ENCODE measurements around the gene FAM107A. TPM values are rescaled to one million over a fixed set of nuclear protein-coding genes. Genes with fewer than 3 reads are reported as not detected.

FAM107A gene
- total RNA-seq, 1 donor from 2014 or later, result not detected

DNA sequence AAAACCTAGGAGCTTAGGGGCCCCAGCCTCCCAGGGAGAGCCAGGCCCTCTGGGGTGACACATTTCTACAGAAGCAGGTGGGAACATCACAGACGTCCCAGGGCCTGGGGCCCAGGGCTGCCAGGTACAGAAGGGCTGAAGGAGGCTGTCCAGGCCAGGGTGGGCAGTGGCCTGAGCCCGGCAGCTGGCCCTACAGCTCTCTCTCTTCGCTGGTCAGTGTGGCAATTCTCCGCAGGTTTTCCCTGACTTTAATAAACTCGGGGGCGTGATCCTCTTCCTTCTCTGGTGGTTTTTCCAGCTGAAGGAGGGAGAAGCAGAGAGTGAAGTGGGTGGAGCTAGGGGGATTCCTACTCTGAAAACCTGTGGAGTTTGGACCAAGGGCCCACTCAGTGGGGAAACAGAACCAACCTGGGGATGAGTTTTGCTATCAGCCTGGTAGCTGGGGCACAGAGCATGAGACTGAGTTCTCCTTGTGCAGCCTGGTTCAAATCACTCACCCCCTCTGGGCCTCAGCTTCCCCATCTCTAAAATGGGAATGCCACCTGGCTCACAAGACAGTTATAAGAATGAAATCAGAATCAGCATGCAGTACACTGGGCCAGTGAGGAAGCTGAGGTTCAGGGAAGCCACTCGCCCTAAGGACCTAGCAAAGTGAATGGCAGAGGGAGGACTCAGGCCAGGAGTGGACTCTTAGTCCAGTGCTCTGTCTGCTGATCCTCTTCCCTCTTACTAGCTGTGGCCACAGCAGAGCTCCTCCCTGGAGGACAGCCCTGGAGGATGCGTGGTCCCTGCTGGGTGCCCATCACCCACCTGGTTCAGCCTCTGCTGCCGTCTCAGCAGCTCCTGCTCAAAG lies 10.6 kb downstream of the FAM107A start:
- FAIRE-seq (no peak), DNase-seq (ENCODE audit: low read depth) (no peak)
- H3K27me3 ChIP-seq (ENCODE audit: insufficient read depth, low read length), result no peaks in the 10 kb centered on the region
- Mint-ChIP-seq H3K4me1 (ENCODE audit: low read depth, unreplicated experiment) (peaks cover 28% of the 10 kb centered on the region), H3K27me3 (ENCODE audit: low read depth, unreplicated experiment) (peaks cover 2% of the 10 kb centered on the region), H3K9me3 (ENCODE audit: unreplicated experiment) (no peaks in the 10 kb centered on the region), H3K4me3 (ENCODE audit: unreplicated experiment) (no peak overlapping the region), H3K36me3 (ENCODE audit: low read depth, unreplicated experiment) (peaks cover 1% of the 10 kb centered on the region), H3K27ac (ENCODE audit: unreplicated experiment) (no peak overlapping the region)
- H2AFZ ChIP-seq (ENCODE audit: low read depth, low read length), result no peak overlapping the region
- no peaks in the 10 kb centered on the region for H4K20me1 ChIP-seq (ENCODE audit: insufficient read depth, low read length)
- no peaks in the 10 kb centered on the region for H3K79me2 ChIP-seq (ENCODE audit: insufficient read depth, low read length)
- no peak overlapping the region for H3K9ac ChIP-seq (ENCODE audit: low read length)
- no peaks in the 10 kb centered on the region for H3K36me3 ChIP-seq (ENCODE audit: insufficient read depth, low read length)
- no peak overlapping the region for H3K27ac ChIP-seq (ENCODE audit: low read depth, low read length)
- no peak for TF ChIP-seq EZH2 (IDR thresholded peaks at IDR 0.05; ENCODE audit: insufficient read depth, low read length)
- TF ChIP-seq, protein P1, sequence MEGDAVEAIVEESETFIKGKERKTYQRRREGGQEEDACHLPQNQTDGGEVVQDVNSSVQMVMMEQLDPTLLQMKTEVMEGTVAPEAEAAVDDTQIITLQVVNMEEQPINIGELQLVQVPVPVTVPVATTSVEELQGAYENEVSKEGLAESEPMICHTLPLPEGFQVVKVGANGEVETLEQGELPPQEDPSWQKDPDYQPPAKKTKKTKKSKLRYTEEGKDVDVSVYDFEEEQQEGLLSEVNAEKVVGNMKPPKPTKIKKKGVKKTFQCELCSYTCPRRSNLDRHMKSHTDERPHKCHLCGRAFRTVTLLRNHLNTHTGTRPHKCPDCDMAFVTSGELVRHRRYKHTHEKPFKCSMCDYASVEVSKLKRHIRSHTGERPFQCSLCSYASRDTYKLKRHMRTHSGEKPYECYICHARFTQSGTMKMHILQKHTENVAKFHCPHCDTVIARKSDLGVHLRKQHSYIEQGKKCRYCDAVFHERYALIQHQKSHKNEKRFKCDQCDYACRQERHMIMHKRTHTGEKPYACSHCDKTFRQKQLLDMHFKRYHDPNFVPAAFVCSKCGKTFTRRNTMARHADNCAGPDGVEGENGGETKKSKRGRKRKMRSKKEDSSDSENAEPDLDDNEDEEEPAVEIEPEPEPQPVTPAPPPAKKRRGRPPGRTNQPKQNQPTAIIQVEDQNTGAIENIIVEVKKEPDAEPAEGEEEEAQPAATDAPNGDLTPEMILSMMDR (IDR thresholded peaks at IDR 0.05; ENCODE audit: insufficient read depth, low read depth, low read length), result no peak
- H3K9me3 ChIP-seq (ENCODE audit: insufficient read depth, low read depth, low read length), result no peaks in the 10 kb centered on the region
- H3K4me3 ChIP-seq (ENCODE audit: insufficient read depth, low read depth, low read length), result no peak overlapping the region
- peaks cover 19% of the 10 kb centered on the region for H3K4me1 ChIP-seq (ENCODE audit: insufficient read depth, low read length)
- H3K4me2 ChIP-seq (ENCODE audit: low read length), result no peak overlapping the region

DNA sequence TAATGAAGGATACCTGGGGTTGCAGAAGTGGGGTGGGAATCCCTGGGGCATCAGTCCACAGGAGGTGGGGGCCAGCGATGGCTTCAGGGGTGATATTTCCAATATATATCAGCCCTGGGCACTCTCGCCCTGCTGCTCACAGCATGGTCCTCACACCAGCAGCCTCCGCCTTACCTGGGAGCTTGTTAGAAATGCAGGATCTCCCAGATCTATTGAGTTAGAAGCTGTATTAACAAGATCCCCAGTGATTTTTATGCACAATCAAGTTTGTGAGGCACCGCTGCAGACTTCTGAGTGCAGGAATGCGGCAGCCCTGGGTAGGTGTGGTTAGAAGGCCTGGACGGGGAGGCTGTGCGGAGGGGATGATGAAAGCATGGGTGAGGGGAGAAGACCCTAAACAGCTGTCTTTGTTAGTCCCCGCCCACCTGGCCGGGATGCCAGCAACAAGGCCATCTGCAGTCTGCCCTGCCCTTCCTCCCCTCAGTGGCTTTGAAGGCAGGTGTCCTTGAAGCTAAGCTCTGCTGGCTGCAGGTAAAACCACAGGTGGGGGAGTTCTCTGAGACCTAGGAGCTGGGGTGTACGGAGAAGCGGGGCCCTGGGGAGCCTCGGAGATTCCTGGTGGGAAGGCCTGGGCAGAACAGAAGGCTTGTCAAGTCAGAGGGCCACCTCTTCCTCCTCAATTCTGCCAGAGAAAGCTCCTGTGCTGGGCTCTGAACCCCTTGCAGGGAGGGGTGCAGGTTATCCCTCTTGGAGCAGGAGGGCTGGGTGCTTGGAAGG lies 11.4 kb downstream of the FAM107A start:
- Histone ChIP-seq H3K9ac (ENCODE audit: low read length) (no peak overlapping the region), H2AFZ (ENCODE audit: low read depth, low read length) (no peak overlapping the region), H3K27me3 (ENCODE audit: insufficient read depth, low read length) (no peaks in the 10 kb centered on the region), H3K4me2 (ENCODE audit: low read length) (no peak overlapping the region), H3K36me3 (ENCODE audit: insufficient read depth, low read length) (no peaks in the 10 kb centered on the region), H4K20me1 (ENCODE audit: insufficient read depth, low read length) (no peaks in the 10 kb centered on the region), H3K27ac (ENCODE audit: low read depth, low read length) (no peak overlapping the region), H3K4me3 (ENCODE audit: insufficient read depth, low read depth, low read length) (no peak overlapping the region), H3K79me2 (ENCODE audit: insufficient read depth, low read length) (no peaks in the 10 kb centered on the region), H3K9me3 (ENCODE audit: insufficient read depth, low read depth, low read length) (no peaks in the 10 kb centered on the region), H3K4me1 (ENCODE audit: insufficient read depth, low read length) (peaks cover 23% of the 10 kb centered on the region)
- Mint-ChIP-seq H3K9me3 (ENCODE audit: unreplicated experiment) (no peaks in the 10 kb centered on the region), H3K4me3 (ENCODE audit: unreplicated experiment) (no peak overlapping the region), H3K27ac (ENCODE audit: unreplicated experiment) (peak overlapping the region; percentile 18), H3K4me1 (ENCODE audit: low read depth, unreplicated experiment) (peaks cover 33% of the 10 kb centered on the region), H3K36me3 (ENCODE audit: low read depth, unreplicated experiment) (no peaks in the 10 kb centered on the region), H3K27me3 (ENCODE audit: low read depth, unreplicated experiment) (peaks cover 2% of the 10 kb centered on the region)
- TF ChIP-seq EZH2 (IDR thresholded peaks at IDR 0.05; ENCODE audit: insufficient read depth, low read length), result no peak
- TF ChIP-seq, protein P1 (IDR thresholded peaks at IDR 0.05; ENCODE audit: insufficient read depth, low read depth, low read length), result no peak
- FAIRE-seq (no peak), DNase-seq (ENCODE audit: low read depth) (no peak)

Measured in astrocyte (in vitro differentiated cells and primary cell).